ENCODE measurements around the gene ERMN.

GRCh38 chr2:157296958-157297357 lies 28.7 kb downstream of the ERMN start:
- no peak for TF ChIP-seq CTCF (IDR thresholded peaks at IDR 0.05)
- no peak for TF ChIP-seq EP300 (IDR thresholded peaks at IDR 0.05; ENCODE audit: low read depth)
- no peak for TF ChIP-seq POLR2A (IDR thresholded peaks at IDR 0.05)
